Aorta (tissue), 5 donors: Measurements from ENCODE around the gene ST8SIA2. TPM values are rescaled to one million over a fixed set of nuclear protein-coding genes. Genes with fewer than 3 reads are reported as not detected.

Experiments
- ATAC-seq: fragments of 200-7000 bp; cut with Tn5 transposase; one replicate; pipeline ENCODE4 v1.9.1; 2022; ENCODE audit warnings: moderate library complexity; ENCODE audit not compliant: low FRiP score
- DNase-seq, 2 donors: peaks; one replicate each; pipeline ENCODE4 v3.0.0-alpha.2; 2020
- H3K27ac ChIP-seq, 2 donors: one replicate each; pipeline ENCODE4 v1.5.1; 2013; ENCODE audit warnings: low read length in 2 of 2, mild to moderate bottlenecking in 2 of 2, moderate library complexity in 2 of 2, control low read depth in 1 of 2, inconsistent platforms in 1 of 2, low read depth in 1 of 2
- H3K27me3 ChIP-seq, 2 donors: one replicate each; pipeline ENCODE4 v1.6.1; 2013; ENCODE audit warnings: control low read depth in 1 of 2, low read length in 1 of 2, mild to moderate bottlenecking in 1 of 2, moderate library complexity in 1 of 2; ENCODE audit not compliant: insufficient read depth in 2 of 2, control insufficient read depth in 1 of 2
- H3K36me3 ChIP-seq, 2 donors: one replicate each; pipeline ENCODE4 v1.6.1; 2013; ENCODE audit warnings: control low read depth in 1 of 2, low read length in 1 of 2, mild to moderate bottlenecking in 1 of 2; ENCODE audit not compliant: insufficient read depth in 2 of 2, control insufficient read depth in 1 of 2
- H3K4me1 ChIP-seq, 2 donors: one replicate each; pipeline ENCODE4 v1.6.1; 2013; ENCODE audit warnings: low read length in 2 of 2, control low read depth in 1 of 2, mild to moderate bottlenecking in 1 of 2, moderate library complexity in 1 of 2; ENCODE audit not compliant: insufficient read depth in 2 of 2, control insufficient read depth in 1 of 2
- H3K4me3 ChIP-seq, 2 donors: one replicate each; pipeline ENCODE4 v1.5.1; 2013; ENCODE audit warnings: low read length in 2 of 2, control low read depth in 1 of 2, mild to moderate bottlenecking in 1 of 2
- H3K9me3 ChIP-seq: one replicate; pipeline ENCODE4 v1.6.1; 2013; ENCODE audit warnings: mild to moderate bottlenecking, low read length; ENCODE audit not compliant: control insufficient read depth
- WGBS, 2 donors: extraction: QIAGEN DNeasy Blood & Tissue Kit; methylation state at CpG; one replicate each; pipeline ENCODE4 v1.1.7; 2013; 5-methylcytosine and 5-hydroxymethylcytosine counted together
- intact Hi-C, 2 donors: fragments of 100-400 bp; cut with DNase I; formaldehyde crosslinking; loops; one replicate each; pipeline versions ENCODE4 v1.14.2 to v1.15.0; 2022
- polyA plus RNA-seq, 2 donors: library from polyadenylated mRNA; stranded (reverse); fragments of 200-250 nt; gene quantifications; one replicate each; pipeline ENCODE4 v1.2.3, GENCODE V29; 2013
- total RNA-seq, 2 donors: library from RNA; stranded (reverse); fragmentation: NEBNext Ultra II Directional; extraction: Animal tissue kit (Norgen Biotek cat#: 25700); gene quantifications; one replicate each; pipeline ENCODE4 v1.2.1, GENCODE V29; 2021
- donor health status: healthy with polysubstance abuse.
- donor health status: Bipolar disorder and iron deficiency.
- donor health status: DM: no; HTN: no; CAD: no.
- donor health status: DM: no; HTN: no; CAD: no.
- donor health status: DM: yes; HTN: yes; CAD: no.

ST8SIA2 gene
- total and polyA plus RNA-seq, 4 donors, result 0.05 TPM; not detected in 3

- no peaks in the 10 kb centered on the region for H3K4me1 ChIP-seq
- WGBS, 2 donors, result 51 to 60% methylated on average over 5 of the region's 5 CpGs
- no peaks in the 10 kb centered on the region for H3K9me3 ChIP-seq
- no peak overlapping the region for H3K4me3 ChIP-seq
- peaks cover 0 to 1% of the 10 kb centered on the region in 2 donors for H3K27me3 ChIP-seq
- DNase-seq, result no peak
- no peaks in the 10 kb centered on the region for H3K36me3 ChIP-seq
- ATAC-seq, result no peak
- no peak overlapping the region for H3K27ac ChIP-seq
- intact Hi-C loops, result no loop called here
Measured at GRCh38 chr15:92366381-92366780, 27.3 kb upstream of the ST8SIA2 start.

GRCh38 chr15:92375057-92375456, 18.6 kb upstream of the ST8SIA2 start:
- Histone ChIP-seq H3K27me3 (peaks cover 0 to 2% of the 10 kb centered on the region in 2 donors), H3K4me3 (no peak overlapping the region), H3K4me1 (no peaks in the 10 kb centered on the region), H3K36me3 (no peaks in the 10 kb centered on the region), H3K27ac (no peak overlapping the region), H3K9me3 (peaks cover 5% of the 10 kb centered on the region)
- WGBS, 2 donors, result 60 to 71% methylated on average over 1 of the region's 1 CpG
- no peak for ATAC-seq
- intact Hi-C loops, result no loop called here
- no peak for DNase-seq

- peaks cover 5% of the 10 kb centered on the region for H3K9me3 ChIP-seq
Measured at GRCh38 chr15:92376109-92376508, 17.6 kb upstream of the ST8SIA2 start.

GRCh38 chr15:92377083-92377789, 16.4 kb upstream of the ST8SIA2 start:
- no peak for ATAC-seq
- H3K4me3 ChIP-seq, result no peak overlapping the region
- no peaks in the 10 kb centered on the region for H3K36me3 ChIP-seq
- H3K4me1 ChIP-seq, result no peaks in the 10 kb centered on the region
- H3K27me3 ChIP-seq, result peaks cover 0 to 2% of the 10 kb centered on the region in 2 donors
- H3K27ac ChIP-seq, result no peak overlapping the region
- intact Hi-C loops, result no loop called here
- peaks cover 3% of the 10 kb centered on the region for H3K9me3 ChIP-seq
- DNase-seq, result no peak
- 74 to 75% methylated on average over 10 of the region's 10 CpGs for WGBS, 2 donors

More at GRCh38 chr15:92376109-92376508, 17.6 kb upstream of the ST8SIA2 start:
- intact Hi-C loops, result no loop called here
- no peak for ATAC-seq
- Histone ChIP-seq H3K4me1 (no peaks in the 10 kb centered on the region), H3K27me3 (peaks cover 0 to 2% of the 10 kb centered on the region in 2 donors), H3K4me3 (no peak overlapping the region), H3K36me3 (no peaks in the 10 kb centered on the region), H3K27ac (no peak overlapping the region)
- WGBS, 2 donors, result 54 to 64% methylated on average over 3 of the region's 3 CpGs
- DNase-seq, result no peak

GRCh38 chr15:92383519-92384324, 10.0 kb upstream of the ST8SIA2 start:
- intact Hi-C loops, result no loop called here
- DNase-seq (no peak), ATAC-seq (no peak)
- 36 to 38% methylated on average over 10 of the region's 10 CpGs for WGBS, 2 donors
- Histone ChIP-seq H3K9me3 (peaks cover 3% of the 10 kb centered on the region), H3K27ac (no peak overlapping the region), H3K36me3 (no peaks in the 10 kb centered on the region), H3K4me3 (no peak overlapping the region), H3K27me3 (no peaks in the 10 kb centered on the region), H3K4me1 (no peaks in the 10 kb centered on the region)

GRCh38 chr15:92384381-92384780, 9.3 kb upstream of the ST8SIA2 start:
- Histone ChIP-seq H3K27me3 (no peaks in the 10 kb centered on the region), H3K4me3 (no peak overlapping the region), H3K4me1 (no peaks in the 10 kb centered on the region), H3K9me3 (peaks cover under 1% of the 10 kb centered on the region), H3K27ac (no peak overlapping the region), H3K36me3 (no peaks in the 10 kb centered on the region)
- no peak for DNase-seq
- WGBS, 2 donors, result 53 to 65% methylated on average over 2 of the region's 2 CpGs
- no peak for ATAC-seq
- intact Hi-C loops, result no loop called here

- Histone ChIP-seq H3K4me3 (no peak overlapping the region), H3K27me3 (no peaks in the 10 kb centered on the region)
- intact Hi-C loops, result no loop called here
Measured at GRCh38 chr15:92385096-92385495, 8.6 kb upstream of the ST8SIA2 start.

GRCh38 chr15:92391640-92392039, 2.0 kb upstream of the ST8SIA2 start:
- Histone ChIP-seq H3K27ac (no peak overlapping the region), H3K4me1 (no peaks in the 10 kb centered on the region), H3K4me3 (no peak overlapping the region), H3K27me3 (no peaks in the 10 kb centered on the region), H3K9me3 (no peaks in the 10 kb centered on the region), H3K36me3 (no peaks in the 10 kb centered on the region)
- WGBS, 2 donors, result 25 to 30% methylated on average over 4 of the region's 4 CpGs
- intact Hi-C loops, result no loop called here
- no peak for ATAC-seq
- DNase-seq, result no peak

More at GRCh38 chr15:92385096-92385495, 8.6 kb upstream of the ST8SIA2 start:
- Histone ChIP-seq H3K27ac (no peak overlapping the region), H3K4me1 (no peaks in the 10 kb centered on the region), H3K9me3 (no peaks in the 10 kb centered on the region), H3K36me3 (no peaks in the 10 kb centered on the region)
- DNase-seq (no peak), ATAC-seq (no peak)
- WGBS, 2 donors, result 62 to 67% methylated on average over 2 of the region's 2 CpGs

GRCh38 chr15:92392462-92392861, 1.2 kb upstream of the ST8SIA2 start:
- ATAC-seq, result no peak
- DNase-seq, result no peak
- intact Hi-C loops, result no loop called here
- no peaks in the 10 kb centered on the region for H3K36me3 ChIP-seq
- H3K9me3 ChIP-seq, result no peaks in the 10 kb centered on the region
- no peaks in the 10 kb centered on the region for H3K27me3 ChIP-seq
- 6 to 12% methylated on average over 7 of the region's 7 CpGs for WGBS, 2 donors
- no peaks in the 10 kb centered on the region for H3K4me1 ChIP-seq
- H3K27ac ChIP-seq, result no peak overlapping the region
- no peak overlapping the region for H3K4me3 ChIP-seq
